Measurements from ENCODE around the gene STX5. TPM values are rescaled to one million over a fixed set of nuclear protein-coding genes. Genes with fewer than 3 reads are reported as not detected.
"Not testable (repeated sequence)": the region's sequence is repeated elsewhere in the genome, so short reads cannot be mapped to it uniquely, and the experiment has no call there.

STX5 gene
- polyA plus RNA-seq, 1 donor = 31.7 TPM

DNA sequence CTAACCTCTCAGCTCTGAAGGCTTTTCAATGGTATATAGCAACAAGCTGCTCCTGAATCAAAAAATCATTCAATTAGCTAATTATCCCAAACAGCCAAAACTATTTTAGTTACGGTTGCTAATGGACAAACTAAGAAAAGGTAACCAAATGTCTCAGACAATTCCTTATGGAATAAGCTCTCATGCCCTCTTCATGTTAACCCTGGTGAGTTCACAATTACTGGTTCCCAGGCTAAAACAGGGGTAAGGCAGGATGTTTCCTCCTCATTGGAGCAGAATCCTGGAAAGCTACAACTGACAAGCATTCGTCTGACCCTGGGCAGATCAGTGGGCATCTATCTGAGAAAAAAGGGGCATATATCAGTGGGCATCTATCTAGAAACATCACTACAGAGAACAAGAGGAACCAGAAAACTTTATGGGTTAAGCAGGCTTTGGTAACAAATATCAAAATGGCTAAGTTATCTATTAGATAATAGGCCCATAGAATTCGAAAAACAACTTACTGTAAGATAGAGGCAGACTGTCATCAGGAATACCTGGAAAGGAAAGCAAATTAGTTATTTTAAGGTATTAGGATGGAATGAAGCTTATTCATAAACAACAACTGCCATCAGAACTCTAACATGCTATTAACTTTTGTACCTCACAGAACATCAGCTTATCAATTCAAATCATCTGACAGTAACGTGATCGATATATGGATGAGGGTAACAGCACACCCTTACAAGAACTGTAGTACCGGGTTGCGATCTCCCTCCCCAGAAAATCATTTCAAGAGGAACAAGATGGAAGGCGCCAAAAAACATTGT, 22.4 kb upstream of the STX5 start:
- no peak for DNase-seq

DNA sequence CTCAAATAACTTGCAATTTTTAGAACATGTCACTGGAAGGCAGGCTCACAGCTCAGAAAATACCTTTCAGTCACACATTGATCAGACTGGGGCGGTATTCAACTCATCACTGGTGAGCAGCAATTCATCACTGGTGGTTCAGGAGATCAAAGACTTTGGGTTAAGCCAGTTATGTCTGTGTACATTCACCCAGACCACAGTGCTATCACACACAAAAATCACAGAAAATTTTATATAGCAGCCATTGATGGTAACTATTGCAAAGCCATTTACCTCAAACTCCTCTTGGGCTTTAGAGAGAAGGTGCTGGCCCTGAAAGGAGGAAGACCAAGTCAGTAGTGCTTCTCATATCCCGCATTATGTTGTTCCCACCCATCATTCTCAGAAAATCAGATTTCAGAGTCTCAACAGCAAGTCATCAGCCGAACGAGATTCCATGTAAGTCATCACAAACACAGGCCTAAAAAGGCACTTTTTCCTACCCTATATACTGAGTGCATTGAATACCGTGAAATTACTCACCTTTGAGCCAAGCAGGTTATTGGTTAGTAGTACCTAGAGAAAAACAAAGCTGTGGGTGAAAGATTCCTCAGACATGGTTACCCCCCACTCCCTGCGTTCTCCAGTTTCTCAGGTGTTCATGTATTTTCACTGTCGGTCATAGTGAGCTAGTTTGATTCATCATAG, 21.6 kb upstream of the STX5 start:
- no peak for DNase-seq

DNA sequence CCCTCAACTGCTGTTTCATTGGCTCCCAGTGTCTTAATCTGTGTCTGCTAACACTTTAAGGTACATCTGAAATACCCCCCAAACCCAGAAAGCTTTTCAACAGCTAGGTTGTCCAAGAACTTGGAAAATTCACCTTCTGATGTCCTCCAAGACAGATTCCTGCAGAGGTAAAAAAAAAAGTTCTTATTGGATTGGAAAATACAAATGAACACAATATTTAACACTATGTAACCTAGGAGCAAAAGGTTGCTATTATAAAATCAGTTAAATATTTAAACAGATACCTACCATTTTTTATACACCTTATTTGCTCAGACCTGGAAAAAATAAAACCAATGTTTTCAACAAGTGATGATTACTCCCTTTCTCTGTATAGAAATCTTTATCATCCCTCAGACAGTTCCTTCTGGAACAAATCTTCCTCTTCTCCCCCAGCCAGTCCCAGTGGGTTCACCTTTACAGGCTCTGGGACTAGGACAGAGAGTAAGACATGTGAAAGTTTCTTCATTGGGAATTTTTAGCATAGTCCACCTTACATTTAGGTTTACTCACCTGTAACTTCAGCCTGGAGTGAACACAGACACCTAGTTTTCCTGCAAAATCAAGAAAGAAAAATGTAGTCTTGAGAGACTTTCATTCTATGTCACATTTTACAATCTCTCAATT, 20.8 kb upstream of the STX5 start:
- no peak for DNase-seq

DNA sequence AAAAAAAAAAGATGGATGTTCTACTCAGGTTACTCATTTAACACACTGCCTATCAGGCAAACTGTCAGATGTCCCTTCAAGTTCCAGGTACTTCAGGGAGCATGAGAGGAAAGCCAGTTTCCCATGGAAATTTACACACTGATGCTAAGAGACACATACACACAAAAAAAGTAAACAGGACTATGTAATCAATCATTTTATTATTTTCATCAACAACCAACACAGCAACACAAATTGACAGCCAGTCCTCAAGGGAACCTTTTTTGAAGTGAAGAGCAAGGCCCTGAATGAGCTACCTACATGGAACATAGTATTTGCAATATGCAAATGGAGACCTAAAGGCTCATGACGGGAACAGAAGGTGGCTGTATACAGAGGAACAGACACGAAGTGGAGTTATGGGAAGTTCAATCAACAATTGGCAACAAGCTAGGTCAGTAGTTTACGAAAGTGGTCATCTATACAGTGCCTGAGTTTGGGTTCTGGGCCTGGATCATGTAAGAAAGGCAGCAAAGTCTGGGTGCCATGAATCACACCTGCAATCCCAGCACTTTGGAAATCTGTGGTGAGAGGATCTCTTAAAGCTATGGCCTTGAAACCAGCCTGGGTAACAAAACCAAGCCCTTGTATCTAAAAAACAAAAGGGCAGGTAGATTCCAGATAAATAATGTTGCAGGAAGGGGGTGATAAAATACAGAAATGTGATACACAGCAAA, 20.1 kb upstream of the STX5 start:
- DNase-seq = no peak

DNA sequence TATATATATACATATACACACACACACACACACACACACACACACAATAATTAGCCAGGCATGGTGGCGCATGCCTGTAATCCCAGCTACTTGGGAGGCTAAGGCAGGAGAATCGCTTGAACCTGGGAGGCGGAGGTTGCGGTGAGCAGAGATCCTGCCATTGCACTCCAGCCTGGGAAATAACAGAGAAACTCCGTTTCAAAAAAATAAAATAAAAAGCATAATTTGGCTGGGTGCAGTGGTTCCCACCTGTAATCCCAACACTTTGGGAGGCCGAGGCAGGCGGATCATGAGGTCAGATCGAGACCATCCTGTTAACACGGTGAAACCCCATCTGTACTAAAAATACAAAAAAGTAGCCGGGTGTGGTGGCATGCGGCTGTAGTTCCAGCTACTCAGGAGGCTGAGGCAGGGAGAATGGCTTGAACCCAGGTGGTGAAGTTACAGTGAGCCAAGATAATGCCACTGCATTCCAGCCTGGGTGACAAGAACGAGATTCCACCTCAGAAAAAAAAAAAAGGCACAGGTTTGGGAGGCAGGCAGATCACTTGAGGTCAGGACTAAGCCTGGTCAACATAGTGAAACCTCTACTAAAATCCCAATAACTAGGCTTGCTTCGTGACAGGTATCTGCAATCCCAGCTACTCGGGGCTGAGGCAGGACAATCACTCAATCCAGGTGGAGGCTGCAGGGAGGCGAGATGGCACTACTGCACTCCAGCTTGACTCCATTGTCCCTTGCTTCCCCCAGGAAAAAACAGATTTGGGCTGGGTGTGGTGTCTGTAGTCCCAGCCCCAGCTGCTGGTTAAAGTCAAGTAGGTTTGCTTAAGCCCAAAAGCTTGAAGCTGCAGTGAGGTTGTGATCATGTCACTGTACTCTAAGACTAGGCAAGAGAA, 19.3 kb upstream of the STX5 start:
- DNase-seq = no peak

DNA sequence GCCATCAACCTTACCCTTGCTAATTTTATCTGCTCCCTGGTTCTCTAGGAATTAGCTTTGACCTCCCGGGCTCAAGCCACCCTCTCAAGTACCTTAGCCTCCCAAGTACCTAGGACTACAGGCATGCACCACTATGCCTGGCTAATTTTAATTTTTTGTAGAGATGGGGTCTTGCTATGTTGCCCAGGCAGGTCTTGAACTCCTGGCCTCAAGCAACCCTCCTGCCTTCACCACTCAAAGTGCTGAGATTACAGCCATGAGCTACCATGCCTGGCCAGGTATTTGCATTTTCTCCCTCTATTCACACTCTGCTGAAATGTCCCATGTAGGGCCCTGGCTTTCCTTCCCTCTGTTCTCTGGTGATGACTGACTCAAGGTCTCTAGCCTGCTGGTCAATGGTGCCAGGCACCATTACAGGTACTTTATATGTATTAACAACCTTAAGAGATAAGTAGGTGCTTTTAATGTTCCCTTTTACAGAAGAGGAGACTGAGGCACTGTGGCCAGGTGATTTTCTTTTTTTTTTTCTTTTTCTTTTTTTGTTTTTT, 16.0 kb upstream of the STX5 start:
- DNase-seq = no peak

DNA sequence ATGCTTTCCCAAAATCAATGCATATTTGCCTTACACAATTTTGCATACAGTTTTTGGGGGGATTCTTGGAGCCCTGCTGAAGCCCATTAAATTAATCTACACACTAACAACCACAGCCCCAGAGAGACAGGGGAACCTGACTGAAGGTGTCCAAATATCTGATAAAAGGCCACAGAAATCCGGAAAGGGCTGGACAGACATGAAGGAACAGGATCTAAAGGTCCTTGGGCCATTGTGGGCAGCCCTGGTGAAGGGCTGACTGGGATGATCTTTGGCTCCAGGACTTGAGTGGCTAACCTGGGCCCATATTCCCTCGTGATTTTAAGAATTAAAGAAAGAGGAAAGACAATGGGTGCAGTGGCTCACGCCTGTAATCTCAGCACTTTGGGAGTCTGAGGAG, 14.3 kb upstream of the STX5 start:
- no peak for DNase-seq

DNA sequence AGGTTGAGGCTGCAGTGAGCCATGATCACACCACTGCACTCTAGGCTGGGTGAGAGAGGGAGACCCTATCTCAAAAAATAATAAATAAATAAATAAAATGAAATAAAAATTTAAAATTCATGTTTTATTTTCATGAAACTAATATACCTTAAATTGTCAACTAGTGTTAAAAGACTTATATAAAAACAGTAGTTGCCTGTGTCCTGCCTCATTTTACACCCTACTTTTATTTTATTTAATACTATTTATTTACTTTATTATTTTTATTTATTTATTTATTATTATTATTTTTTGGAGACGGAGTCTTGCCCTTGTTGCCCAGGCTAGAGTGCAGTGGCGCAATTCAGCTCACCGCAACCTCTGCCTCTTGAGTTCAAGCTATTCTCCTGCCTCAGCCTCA, 12.3 kb upstream of the STX5 start:
- DNase-seq = no peak

DNA sequence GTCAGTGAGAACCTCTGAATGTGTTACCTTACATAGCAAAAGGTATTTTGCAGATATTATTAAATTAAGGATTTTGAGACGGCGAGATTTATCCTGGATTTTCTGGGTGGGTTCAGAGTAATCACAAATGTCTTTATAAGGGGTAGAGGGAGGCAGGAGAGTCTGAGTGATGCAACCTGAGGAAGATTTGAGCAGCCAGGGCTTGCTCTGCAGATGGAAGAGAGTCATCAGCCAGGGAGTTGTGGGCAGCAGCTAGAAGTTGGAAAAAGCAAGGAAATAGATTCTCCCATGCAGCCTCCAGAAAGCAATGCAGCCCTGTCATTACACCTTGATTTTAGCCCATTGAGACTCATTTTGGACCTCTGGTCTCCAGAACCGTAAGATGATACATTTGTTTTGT, 11.6 kb upstream of the STX5 start:
- no peak for DNase-seq

DNA sequence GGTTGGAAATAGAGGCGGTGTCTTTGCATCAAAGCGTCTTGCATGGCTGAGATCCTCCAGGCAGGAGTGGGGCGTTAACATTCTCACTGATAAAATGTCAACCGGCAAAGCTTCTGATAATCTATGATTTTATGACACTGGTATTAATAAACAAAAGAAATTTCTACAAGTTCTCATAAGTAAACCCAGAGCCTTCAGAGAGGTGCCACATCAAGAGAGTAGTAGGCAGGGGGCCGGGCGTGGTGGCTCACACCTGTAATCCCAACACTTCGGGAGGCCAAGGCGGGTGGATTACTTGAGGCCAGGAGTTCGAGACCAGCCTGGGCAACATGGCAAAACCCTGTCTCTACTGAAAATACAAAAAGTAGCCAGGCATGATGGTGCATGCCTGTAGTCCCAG, 11.0 kb upstream of the STX5 start:
- not testable (repeated sequence) for DNase-seq

DNA sequence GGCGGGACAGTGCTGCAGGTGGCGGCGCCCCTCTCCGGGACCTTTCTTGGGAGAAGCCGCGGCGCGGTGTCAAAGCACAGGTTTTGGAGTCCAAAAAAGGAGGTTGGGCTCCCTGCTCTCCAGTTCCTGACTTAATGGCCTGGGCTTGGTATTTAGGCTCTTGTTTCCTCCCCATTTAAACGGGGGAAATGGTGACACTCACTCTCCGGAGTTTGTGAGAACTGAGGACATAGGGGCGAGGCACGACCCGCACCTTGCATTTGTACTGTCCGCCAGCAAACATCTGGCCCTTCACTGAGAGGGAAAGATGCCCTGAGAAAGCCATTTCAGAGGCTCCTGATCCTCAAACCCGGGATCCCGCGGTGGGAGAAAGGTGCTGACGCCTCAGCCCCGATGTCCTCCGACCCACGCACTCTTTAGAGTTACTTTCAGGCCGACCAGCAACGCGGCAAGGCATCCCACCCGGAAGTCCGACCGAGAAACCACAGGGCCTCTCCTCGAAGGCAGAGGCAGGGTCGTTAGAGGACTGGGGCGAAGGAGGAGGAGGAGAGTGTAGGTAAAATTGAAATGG, 10.4 kb upstream of the STX5 start:
- DNase-seq = no peak

DNA sequence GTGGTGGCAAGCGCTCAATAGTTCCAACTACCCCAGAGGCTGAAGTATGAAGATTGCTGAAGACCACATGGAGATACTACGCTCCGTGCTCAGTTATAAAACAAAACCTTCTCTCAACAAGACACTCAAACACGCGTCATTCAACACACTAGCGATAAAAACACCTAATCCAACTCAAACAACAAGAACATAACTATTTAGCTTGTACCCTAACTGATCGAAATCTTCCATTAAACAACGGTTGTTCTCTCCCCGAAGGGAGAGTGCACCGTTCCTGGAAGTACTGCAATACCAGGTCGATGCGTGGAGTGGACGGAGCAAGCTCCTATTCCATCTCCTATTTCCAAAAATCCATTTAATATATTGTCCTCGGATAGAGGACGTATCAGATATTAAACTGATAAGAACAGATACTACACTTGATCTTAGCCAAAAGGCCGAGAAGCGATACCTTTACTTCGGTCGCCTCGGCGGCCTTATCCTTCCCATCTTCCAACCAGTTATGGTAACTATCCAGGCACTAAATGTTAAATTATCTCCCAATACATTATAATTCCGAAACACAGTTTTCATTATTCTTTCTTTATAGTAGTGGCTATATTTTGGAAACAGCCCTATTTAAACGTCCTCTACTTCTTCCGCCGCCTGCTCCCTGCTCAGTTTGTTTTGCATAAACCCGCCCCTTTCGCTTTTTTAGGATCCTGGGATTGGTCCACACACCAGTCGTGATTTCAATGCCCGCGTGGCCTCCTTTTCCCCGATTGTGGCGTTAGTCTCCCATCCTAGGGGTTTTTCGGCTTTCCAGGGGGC, 9.7 kb upstream of the STX5 start:
- peak; percentile 93 for DNase-seq

DNA sequence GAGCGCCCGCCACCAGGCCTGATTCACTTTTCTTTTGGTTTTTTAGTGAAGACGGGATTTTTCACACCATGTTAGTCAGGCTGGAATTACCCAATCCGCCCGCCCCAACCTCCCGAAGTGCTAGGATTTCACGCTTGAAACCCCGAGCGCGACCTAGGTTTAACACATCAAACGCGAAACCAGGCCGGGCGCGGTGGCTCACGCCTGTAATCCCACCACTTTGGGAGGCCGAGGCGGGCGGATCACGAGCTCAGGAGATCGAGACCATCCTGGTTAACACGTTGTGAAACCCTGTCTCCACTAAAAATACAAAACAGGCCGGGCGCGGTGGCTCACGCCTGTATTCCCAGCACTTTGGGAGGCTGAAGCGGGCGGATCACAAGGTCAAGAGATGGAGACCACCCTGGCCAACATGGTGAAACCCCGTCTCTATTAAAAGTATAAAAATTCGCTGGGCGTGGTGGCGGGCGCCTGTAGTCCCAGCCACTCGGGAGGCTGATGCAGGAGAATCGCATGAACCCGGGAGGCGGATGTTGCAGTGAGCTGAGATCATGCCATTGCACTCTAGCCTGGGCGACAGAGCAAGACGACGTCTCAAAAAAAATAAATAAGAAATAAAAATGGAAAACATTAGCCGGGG, 9.0 kb upstream of the STX5 start:
- peak; percentile 64 for DNase-seq

DNA sequence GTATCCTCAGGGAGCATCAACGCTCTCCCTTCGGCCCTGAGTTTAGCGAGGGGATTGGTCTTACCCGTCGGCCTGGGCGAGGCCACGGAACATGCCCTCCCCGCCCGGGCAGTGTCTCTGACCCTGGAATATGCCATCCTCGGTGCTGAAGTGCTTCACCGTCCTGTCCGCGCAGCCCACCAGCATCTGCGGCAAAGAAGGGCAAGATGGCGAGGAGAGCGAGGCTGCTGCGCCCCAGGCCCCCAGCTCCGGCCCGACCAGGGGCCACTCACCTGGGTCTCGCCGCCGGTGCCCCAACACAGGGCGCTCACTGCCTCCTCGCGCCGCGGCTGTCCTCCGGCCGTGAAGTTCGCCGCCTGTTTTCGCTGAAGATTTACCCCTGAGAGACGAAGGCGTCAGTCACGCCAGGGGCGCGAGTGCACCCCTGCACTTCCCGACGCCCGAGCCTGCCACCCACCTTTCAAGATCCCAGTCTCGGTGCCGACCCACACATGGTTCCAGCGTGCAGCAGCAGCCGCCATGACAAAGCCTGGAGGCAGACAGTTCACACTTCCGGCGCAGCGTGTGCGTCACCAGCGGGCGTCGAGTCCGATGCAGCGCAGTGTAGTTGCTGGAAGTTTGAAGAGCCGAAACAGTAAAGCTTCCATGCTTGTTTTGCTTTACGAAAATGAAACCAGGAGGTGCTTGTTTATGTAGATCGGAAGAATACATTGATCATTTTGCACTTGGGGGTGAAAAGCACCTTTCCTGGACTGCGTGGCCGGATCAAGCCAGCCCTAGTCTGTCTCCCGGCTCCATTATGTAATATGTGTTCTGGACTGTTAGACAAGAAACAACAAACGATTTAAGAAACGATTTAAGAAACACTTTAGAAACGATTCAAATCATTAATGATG, 7.4 kb upstream of the STX5 start, which contains the start of gene WDR74:
TSS of gene WDR74 (minus strand) at position 541 of the 896 bp plus-strand sequence. CDS start at position 521, 20 bp downstream.
- peak; percentile 96 for DNase-seq

DNA sequence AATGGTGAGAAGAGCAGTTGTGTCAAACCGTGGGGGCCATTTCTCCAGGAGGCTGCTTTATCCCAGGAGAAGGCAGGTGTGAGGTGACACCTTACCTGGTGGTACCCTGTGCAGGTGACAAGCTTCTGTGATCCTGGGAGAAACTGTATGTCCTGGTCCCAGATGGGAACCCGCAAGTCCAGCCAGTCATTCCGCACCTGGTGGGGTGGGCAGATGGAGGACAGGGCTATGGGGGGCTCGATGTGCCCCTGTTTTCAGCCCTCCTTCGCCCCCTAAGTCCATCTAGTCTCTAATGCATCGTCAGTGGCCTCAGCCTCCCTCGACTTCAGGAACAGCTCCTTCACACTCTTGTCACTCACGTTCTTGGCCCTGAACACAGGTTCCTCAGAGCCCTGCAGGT, 3.5 kb upstream of the STX5 start:
- no peak for DNase-seq

DNA sequence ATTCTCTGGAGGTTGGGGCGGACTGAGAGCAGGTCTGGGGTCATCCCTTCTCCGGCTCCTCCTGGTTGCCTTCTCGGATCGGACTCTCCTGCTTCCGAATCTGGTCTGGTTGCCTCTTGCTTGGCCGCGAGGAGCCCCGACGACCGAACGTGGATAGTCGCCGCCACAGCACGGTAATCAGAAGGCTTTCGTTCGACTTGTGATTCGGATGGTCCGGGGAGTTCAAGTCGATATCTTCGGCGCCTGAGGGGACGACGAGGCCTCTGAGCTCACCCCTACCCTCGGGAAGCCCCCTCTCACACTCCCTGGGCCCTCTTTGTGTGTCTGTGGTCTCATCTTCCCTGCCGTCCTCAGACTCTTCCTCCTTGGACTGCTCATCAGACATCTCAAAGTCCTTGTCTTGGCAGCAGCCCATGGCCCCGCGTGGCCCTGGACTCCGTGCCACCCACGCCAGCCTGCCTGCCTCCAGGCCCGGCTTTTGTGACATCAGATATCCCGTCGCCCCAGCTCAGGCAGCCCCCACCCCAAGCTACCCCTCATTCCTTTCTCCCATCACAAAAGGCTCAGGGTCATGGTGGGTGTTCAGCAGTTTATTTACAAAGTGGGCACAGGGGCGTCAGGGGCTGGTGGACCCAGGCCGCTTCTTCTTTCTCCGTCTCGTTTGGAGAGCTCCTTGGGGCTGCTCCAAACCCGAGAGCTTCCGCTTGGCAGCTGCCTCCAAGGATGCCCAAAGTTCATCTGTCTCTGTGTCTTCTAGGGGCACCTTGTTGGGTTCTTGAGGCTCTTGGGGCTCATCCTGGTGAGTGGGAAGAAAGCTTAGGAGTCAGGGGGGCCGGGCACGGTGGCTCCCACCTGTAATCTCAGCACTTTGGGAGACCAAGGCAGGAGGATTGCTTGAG, 734 bp upstream of the STX5 start, which contains the start of gene TEX54:
TSS of gene TEX54 (minus strand) at position 506 of the 899 bp plus-strand sequence.
- no peak for DNase-seq

DNA sequence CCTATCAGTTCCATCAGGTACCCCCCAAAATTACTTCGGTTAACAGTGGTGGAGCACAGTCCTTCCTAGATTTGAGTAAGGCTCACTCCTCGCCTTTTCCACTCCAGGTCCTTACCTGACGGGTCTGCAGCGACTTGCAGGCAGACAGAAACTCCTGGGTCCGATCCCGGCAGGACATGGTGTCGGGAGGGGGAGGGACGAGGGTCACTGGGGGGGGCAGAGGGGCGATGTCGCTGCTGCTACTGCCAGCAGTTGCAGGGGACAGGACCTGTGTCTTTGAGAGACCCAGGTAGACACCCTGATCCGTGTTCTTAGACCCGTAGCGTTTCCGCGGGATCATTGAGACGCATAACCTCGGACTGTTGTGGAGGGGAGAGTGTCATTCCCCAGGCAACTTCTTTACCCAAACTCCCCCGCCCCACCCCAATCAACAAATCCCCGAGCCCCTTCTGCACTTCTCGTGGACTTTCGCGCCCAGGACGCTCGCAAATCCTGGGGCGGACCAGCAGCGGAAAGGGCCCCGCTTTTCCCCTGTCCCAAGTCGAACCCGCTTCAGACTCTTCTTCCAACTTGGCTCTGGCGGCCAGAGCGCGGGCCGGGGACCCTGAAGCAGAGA, 839 bp downstream of the STX5 start:
- DNase-seq = no peak

Data from hindlimb muscle (tissue), 1 donor.